MM.1S (cell line): ENCODE results near the gene SCT.
A peak's percentile ranks its signal among the peaks of the same experiment; 100 is the strongest.

Experiments used
- DNase-seq: peaks from one replicate; pipeline ENCODE4 v3.0.0-alpha.2; 2015
- H2AFZ ChIP-seq: fragments of 300-600 bp; sonication (generic); 2 replicates; pipeline ENCODE4 v1.6.0; 2016; ENCODE audit warnings: antibody characterized with exemption, low read length
- H3F3A ChIP-seq: fragments of 300-600 bp; sonication (generic); 2 replicates; pipeline ENCODE4 v1.6.1; 2016; ENCODE audit warnings: mild to moderate bottlenecking, antibody characterized with exemption, low read length, moderate library complexity, mixed read lengths; ENCODE audit not compliant: insufficient read depth
- H3K27ac ChIP-seq: fragments of 300-600 bp; sonication (generic); 2 replicates; pipeline ENCODE4 v1.5.1; 2016; ENCODE audit warnings: mild to moderate bottlenecking, low read length
- H3K27me3 ChIP-seq: fragments of 300-600 bp; sonication (generic); replicated peaks from 2 replicates; pipeline ENCODE4 v1.6.0; 2016; ENCODE audit warnings: low read length; ENCODE audit not compliant: insufficient read depth
- H3K36me3 ChIP-seq: fragments of 300-600 bp; sonication (generic); replicated peaks from 2 replicates; pipeline ENCODE4 v1.6.1; 2016; ENCODE audit warnings: mild to moderate bottlenecking, low read length, mixed read lengths; ENCODE audit not compliant: insufficient read depth
- H3K4me1 ChIP-seq: fragments of 300-600 bp; sonication (generic); 2 replicates; pipeline ENCODE4 v1.6.1; 2016; ENCODE audit warnings: low read length, mixed read lengths
- H3K4me2 ChIP-seq: fragments of 300-600 bp; sonication (generic); 2 replicates; pipeline ENCODE4 v1.6.0; 2016; ENCODE audit warnings: low read depth, low read length
- H3K4me3 ChIP-seq: fragments of 300-600 bp; sonication (generic); 2 replicates; pipeline ENCODE4 v1.5.1; 2016; ENCODE audit warnings: low read length, mixed read lengths
- H3K79me2 ChIP-seq: fragments of 300-600 bp; sonication (generic); 2 replicates; pipeline ENCODE4 v1.6.1; 2016; ENCODE audit warnings: mixed run types, low read length, mixed read lengths
- H3K9ac ChIP-seq: fragments of 300-600 bp; sonication (generic); 2 replicates; pipeline ENCODE4 v1.6.1; 2016; ENCODE audit warnings: low read length, mixed read lengths
- H3K9me2 ChIP-seq: fragments of 300-600 bp; sonication (generic); replicated peaks from 2 replicates; pipeline ENCODE4 v1.6.1; 2016; ENCODE audit warnings: mild to moderate bottlenecking, low read length, mixed read lengths; ENCODE audit not compliant: insufficient read depth
- H3K9me3 ChIP-seq: fragments of 300-600 bp; sonication (generic); replicated peaks from 2 replicates; pipeline ENCODE4 v1.6.1; 2016; ENCODE audit warnings: mild to moderate bottlenecking, low read length, mixed read lengths; ENCODE audit not compliant: insufficient read depth
- H4K20me1 ChIP-seq: fragments of 300-600 bp; sonication (generic); 2 replicates; pipeline ENCODE4 v1.6.1; 2016; ENCODE audit warnings: mild to moderate bottlenecking, low read length, moderate library complexity, mixed read lengths; ENCODE audit not compliant: insufficient read depth
- EZH2 ChIP-seq: fragments of 300-600 bp; sonication (generic); optimal IDR thresholded peaks from 2 replicates; pipeline ENCODE3; 2017; ENCODE audit warnings: low read depth, mild to moderate bottlenecking, antibody characterized with exemption, low read length, mixed read lengths
- EZH2phosphoT487 ChIP-seq: fragments of 300-600 bp; sonication (generic); IDR thresholded peaks from 2 replicates; pipeline ENCODE4 v1.6.1; 2018; ENCODE audit warnings: antibody characterized with exemption, low read length
- TF ChIP-seq, protein P1 (sequence below): fragments of 300-600 bp; sonication (generic); IDR thresholded peaks from 2 replicates; pipeline ENCODE4 v1.5.1; 2016; ENCODE audit warnings: antibody characterized with exemption, low read length, mixed read lengths

SCT gene

DNA sequence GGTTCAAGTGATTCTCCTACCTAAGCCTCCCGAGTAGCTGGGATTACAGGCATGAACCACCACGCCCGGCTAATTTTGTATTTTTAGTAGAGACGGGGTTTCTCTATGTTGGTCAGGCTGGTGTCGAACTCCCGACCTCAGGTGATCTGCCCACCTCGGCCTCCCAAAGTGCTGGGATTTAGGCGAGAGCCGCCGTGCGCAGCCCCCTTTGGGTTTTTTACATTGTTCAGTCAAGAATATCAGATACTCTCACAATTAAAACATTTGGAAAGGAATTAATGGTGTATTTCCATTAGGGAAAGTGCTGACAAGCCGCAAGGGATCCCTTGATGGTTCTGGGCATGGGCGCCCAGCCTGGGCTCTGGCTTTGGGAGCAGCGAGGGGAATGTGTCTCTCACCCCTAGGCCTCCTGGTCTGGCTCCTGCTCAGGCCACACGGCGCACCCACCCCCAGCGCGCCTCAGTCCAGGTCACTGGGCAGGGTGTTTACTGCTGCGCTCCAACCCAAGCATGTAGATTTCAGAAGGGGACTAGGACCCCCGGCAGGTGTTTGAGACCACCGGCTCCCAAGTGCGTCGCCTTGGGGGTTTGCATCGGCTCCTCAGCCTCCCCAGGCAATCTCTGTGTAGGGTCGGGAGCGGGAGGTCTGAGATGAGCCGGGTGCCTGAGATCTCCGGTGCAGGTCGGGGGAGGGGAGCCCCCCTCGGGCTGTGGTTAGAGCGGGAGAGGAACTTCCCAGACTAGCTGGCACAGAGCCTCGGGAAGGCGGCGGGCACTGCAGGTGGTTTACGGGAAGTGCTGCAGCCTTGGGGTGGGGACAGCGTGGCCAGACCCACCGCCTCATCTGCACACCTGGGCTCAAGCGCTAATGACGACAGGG lies 10.4 kb downstream of the SCT start:
- H3F3A ChIP-seq, result peaks cover 11% of the 10 kb centered on the region
- no peaks in the 10 kb centered on the region for H3K9me3 ChIP-seq
- H3K79me2 ChIP-seq, result peaks cover 8% of the 10 kb centered on the region; the same call in 1 of the 2 replicates
- H3K4me2 ChIP-seq, result peak overlapping the region; percentile 98
- peak overlapping the region; percentile 15; the same call in 1 of the 2 replicates for H3K9ac ChIP-seq
- TF ChIP-seq EZH2phosphoT487 (no peak), EZH2 (no peak)
- TF ChIP-seq, protein P1, sequence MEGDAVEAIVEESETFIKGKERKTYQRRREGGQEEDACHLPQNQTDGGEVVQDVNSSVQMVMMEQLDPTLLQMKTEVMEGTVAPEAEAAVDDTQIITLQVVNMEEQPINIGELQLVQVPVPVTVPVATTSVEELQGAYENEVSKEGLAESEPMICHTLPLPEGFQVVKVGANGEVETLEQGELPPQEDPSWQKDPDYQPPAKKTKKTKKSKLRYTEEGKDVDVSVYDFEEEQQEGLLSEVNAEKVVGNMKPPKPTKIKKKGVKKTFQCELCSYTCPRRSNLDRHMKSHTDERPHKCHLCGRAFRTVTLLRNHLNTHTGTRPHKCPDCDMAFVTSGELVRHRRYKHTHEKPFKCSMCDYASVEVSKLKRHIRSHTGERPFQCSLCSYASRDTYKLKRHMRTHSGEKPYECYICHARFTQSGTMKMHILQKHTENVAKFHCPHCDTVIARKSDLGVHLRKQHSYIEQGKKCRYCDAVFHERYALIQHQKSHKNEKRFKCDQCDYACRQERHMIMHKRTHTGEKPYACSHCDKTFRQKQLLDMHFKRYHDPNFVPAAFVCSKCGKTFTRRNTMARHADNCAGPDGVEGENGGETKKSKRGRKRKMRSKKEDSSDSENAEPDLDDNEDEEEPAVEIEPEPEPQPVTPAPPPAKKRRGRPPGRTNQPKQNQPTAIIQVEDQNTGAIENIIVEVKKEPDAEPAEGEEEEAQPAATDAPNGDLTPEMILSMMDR, result no peak
- H3K9me2 ChIP-seq, result no peaks in the 10 kb centered on the region
- H3K27me3 ChIP-seq, result no peaks in the 10 kb centered on the region
- no peaks in the 10 kb centered on the region; the same call in 1 of the 2 replicates for H3K36me3 ChIP-seq
- H3K4me1 ChIP-seq, result peaks cover 13% of the 10 kb centered on the region; the same call in 1 of the 2 replicates
- no peak overlapping the region for H2AFZ ChIP-seq
- peak overlapping the region; percentile 97 for H3K4me3 ChIP-seq
- no peak for DNase-seq
- H3K27ac ChIP-seq, result peak overlapping the region; percentile 95; the same call in 1 of the 2 replicates
- no peaks in the 10 kb centered on the region for H4K20me1 ChIP-seq

DNA sequence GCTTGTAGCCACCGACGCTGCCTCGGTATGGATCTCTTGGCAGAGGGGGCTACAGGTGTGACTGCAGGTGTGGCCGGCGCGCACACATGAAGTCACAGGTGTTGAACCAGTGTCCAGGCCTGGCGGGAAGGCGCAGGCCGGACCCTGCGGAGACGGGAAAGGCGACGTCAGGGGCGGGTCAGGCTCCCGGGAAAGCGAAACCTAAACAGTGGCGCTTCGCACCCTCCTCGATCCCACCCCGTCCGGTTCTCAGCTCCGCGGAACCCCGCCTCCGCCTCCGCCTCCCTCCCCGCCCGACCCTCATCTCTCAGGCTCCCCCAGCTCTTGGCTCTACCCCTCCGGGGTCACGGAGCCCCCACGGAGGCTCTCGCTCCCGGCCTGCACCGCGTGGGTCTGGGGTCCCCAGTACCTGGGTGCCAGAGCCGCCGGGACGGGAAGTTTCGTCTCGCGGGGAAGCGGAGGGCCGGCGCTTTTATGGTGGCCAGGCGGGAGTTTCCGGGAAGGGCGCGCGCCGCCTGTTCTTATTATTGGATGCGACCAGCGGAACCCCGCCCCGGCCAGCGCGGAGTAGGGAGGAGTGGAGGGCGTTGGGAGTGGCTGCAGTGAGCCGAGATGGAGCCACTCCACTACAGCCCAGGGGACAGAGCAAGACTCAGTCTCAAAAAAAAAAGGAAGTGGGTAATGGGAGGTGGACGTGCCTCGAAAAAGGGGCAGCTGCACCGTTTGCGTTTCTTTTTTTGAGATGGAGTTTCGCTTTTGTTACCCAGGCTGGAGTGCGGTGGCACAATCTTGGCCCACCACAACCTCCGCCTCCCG lies 11.3 kb downstream of the SCT start, which contains the start of gene IRF7:
Gene IRF7, minus strand, starts transcription at position 447 of the 816 bp plus-strand sequence. CDS start 586 bp downstream, outside the sequence.
- Histone ChIP-seq H4K20me1 (no peaks in the 10 kb centered on the region), H3K27ac (peak within 1 kb of the TSS; percentile 95), H2AFZ (peak within 1 kb of the TSS; percentile 71; the same call in 1 of the 2 replicates)

More for the DNA sequence above, 11.3 kb downstream of the SCT start, which contains the start of gene IRF7:
- Histone ChIP-seq H3K9me3 (no peaks in the 10 kb centered on the region), H3K27me3 (no peaks in the 10 kb centered on the region), H3K4me3 (peak within 1 kb of the TSS; percentile 97), H3K4me2 (peak within 1 kb of the TSS; percentile 98), H3F3A (peaks cover 11% of the 10 kb centered on the region), H3K36me3 (no peaks in the 10 kb centered on the region; the same call in 1 of the 2 replicates), H3K4me1 (peaks cover 13% of the 10 kb centered on the region; the same call in 1 of the 2 replicates), H3K9me2 (no peaks in the 10 kb centered on the region), H3K79me2 (peaks cover 11% of the 10 kb centered on the region; the same call in 1 of the 2 replicates), H3K9ac (peak within 1 kb of the TSS; percentile 85)
- TF ChIP-seq EZH2 (no peak), EZH2phosphoT487 (no peak)
- TF ChIP-seq, protein P1, result no peak
- peak; percentile 93 for DNase-seq
